ENCODE measurements around the gene ITSN1.
A peak's percentile ranks its signal among the peaks of the same experiment; 100 is the strongest.
"Not testable (repeated sequence)": the region's sequence is repeated elsewhere in the genome, so short reads cannot be mapped to it uniquely, and the experiment has no call there.

The ITSN1 gene

DNA sequence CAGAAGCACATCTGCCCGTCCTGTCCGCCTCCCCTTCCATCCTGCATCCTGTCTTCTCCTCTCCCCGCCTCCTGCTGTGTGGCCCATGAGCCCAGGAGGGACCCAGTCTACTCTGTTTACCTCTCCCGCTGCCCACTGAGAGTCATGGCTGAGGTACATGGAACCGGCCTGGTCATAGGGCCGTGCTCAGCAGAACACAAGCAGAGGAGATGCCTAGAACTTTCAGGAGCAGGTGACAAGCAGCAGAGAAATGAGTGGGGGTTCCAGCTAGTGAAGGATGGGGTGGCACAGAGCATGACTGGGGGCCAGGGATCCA, 202.5 kb downstream of the ITSN1 start:
- no peak for DNase-seq

DNA sequence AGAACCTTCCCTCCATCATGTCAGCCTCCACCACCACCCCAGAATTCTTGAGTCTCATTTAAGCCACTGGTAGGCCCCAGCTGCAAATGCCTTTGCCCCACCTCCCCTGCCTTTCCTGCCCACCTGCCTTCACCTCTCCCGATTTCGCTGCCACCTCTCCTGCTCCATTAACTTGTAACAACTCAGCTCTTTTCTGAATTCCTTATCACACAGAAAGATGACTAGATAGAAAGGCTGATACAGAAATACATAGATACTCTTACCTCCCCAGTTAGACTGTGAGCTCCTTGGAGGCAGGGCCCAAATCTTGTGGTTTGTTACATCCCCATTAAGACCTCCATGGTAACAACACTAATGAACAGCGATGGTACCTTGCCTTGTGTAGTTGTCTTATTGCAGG, 203.8 kb downstream of the ITSN1 start:
- DNase-seq: no peak

DNA sequence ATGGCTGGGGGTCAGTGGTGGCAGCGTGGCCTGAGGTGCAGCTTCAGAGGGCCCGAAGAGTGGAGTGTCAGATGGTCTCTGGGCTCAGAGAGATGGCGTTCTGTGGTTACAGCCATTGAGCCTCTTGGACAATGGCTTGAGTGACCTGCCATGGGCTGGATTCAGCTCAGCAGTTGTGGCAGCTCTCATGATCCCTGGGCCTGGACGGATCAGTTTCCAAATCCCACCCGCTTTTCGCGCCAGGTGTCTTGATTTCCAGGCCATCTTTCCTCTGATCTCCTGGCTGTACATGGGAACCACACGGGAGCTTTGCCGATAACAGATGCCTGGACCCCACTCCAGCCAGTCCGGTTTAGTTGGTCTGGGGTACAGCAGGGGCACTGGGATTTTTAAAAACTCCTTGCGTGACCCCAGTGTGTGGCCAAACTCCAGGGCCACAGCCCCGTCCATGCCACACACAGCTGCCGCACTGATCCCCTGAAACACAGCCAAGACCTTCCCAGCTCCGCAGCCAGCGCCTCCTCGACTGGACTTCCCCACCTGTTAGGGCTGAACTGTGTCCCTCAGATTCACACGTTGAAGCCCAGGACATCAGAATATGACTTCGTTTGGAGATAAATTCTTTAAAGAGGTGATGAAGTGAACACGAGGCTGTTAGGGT, 205.4 kb downstream of the ITSN1 start:
- DNase-seq: no peak

DNA sequence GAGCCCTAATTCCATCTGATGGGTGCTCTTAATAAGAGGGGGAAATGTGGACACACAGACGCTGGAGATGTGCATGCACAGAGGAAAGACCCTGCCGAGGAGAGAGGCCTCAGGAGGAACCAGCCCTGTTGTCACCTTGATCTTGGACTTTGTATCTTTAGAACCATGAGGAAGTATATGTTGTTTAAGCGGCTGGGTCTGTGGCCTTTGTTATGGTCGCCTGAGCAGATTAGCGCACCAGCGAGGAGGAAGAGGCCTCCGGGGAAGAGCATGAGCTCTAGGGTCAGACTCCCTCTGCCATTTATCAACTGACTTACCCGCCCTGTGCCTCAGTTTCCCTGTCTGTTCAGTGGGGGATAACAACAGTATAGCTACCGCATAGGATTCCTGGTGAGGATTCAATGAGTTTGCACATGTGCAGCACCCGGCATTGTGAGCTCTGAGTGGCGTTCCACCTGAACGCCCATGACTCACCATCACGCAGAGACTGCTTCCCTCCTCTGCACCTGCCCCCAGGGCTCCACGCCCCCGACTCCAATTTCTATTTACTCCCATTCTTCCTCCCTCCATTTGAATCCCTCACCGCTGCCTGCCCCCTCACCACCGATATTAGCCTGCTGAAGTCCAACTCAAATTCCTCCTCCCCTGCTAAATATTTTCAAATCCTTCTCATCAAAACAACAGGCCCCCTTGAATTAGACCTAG, 206.1 kb downstream of the ITSN1 start:
- DNase-seq: no peak

DNA sequence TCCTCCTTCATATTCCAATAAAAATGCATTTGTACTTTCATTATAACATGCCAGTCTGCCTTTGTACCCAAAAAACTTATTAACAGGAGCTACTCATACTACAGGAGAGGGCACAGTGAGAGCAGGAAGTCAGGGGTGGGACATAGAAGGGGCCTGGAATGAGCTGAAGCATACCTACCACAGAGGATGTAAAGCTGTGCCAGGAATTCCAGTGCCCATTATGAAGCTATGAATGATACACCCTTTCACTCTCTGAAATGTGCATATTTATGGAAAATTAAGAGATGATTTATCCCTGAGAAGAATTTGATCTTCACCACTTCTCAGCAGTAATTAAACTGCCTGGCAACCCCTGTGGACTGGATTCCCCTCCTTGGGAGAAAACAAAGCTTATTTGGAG, 207.5 kb downstream of the ITSN1 start:
- DNase-seq: no peak

DNA sequence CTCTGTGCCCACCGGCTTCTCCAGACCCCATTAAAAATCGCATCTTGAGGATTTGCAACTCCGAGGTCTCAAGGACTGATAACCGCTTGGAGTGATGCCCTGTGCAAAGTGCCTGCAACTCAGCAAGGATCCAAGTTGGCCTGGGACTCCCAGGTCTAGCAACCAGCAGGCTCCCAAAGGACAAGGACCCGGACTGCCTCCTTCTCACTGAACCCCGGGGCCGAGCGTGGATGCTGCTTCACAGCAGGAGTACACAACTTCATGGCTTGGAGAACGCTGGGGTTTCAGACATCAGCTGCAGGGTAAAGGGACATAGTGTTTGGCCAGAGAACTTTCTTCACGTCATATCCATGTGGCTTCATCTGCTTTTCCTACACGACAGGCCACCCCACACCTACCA, 208.1 kb downstream of the ITSN1 start:
- no peak for DNase-seq

DNA sequence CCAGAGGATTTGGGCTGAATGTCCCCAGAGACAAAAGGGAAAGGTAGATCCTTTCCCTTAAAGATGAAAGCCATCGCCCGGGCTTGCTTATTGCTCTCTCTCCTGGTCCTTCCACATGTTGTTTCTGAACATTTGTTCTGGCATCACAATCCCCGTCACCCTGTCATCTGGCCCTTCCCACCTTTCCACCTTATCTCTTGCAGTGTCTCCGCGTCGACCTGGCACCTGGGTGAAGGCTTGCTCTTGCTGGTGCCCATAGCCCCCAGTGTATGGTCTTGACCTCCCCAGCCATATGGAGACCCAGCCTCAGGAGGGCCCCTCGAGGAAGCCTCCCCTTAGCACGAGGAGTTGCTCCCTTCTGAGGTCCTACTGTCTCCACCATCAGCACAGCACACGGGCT, 208.7 kb downstream of the ITSN1 start:
- no peak for DNase-seq

DNA sequence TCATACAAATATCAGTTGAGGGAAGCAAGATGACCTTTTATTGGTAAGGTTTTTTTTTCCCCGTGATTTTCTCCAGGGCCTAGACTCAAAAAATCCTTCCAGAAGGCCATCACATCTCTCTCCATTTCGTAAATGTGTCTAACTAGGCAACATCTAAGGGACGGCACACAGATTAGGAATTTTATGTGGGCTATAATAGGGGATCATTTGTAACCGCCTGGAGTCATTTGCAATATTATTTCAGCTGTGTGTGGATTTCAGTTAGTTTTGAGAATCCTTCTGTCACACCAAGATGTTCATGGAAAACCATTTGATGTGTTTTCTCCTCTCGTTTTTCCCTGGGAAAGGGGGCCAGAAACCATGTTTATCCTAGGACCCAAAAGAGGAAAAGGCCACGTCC, 210.2 kb downstream of the ITSN1 start:
- DNase-seq: no peak

DNA sequence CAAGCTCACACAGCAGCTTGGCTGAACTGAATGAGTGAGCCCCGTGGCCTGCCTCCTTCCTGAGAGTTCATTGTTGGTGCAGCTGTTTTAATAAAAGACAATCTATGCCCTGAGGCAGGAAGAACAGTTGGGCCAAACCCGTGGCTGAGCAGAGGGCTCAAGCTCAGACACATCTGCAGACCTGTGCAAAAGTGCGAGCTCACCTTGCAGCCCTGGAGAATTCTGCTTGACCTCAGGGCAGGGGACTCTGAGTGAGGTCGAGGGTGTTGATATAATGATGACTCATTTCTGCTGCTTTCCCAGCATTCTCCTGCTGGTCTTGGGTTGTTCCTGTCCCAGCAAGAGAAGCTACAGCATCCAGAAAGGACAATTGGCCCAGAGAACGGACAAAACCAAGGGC, 212.3 kb downstream of the ITSN1 start:
- DNase-seq: no peak

DNA sequence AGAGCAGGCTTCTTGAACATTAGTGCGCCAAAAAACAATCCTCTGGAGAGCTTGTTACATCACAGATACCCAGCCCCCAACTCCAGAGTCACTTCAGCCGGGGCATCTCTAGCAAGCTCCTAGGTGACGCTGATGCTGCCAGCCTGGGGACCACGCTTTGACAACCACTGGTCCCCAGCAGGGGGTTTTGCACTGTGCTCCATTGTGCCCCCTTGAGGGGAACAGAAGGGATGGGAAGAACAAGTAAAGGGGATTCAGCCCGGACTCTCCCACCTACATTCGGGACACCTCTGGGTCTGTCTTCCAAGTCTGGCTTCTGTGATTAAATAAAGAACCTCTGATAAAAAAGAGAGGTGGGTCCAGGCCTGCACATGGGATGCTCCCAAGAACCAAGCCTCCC, 212.9 kb downstream of the ITSN1 start:
- peak in 1 of 2 experiments; percentile 21 for DNase-seq

DNA sequence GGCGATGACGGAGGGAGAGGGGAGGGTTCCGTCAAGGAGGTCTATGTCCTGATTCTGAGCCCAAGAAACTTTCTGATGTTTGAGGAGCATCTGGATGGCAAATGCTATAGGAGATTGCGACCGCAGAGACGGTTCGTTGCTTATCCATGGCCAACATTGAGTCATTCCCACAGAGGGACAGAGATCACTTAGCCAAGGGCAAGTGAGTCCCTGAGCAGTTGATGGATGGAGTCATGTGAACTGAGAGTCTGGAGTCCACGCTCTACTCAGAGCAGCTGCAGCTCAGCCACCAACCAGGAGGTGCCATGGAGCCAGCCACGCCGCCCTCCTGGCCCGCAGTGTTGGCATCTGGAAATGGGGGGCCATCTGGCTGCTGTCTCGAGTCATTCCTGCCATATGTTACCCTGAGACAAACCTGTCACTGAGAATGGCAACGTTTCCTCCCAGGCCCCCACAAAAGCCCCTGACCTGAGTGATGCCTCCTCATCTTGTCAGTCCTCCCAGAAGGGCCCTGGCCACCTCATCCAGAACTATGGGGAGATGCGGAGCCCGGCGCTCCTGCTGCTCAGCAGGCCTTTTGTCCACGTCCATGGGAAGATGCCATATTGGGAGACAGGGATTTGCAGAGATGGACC, 214.7 kb downstream of the ITSN1 start:
- DNase-seq: no peak

DNA sequence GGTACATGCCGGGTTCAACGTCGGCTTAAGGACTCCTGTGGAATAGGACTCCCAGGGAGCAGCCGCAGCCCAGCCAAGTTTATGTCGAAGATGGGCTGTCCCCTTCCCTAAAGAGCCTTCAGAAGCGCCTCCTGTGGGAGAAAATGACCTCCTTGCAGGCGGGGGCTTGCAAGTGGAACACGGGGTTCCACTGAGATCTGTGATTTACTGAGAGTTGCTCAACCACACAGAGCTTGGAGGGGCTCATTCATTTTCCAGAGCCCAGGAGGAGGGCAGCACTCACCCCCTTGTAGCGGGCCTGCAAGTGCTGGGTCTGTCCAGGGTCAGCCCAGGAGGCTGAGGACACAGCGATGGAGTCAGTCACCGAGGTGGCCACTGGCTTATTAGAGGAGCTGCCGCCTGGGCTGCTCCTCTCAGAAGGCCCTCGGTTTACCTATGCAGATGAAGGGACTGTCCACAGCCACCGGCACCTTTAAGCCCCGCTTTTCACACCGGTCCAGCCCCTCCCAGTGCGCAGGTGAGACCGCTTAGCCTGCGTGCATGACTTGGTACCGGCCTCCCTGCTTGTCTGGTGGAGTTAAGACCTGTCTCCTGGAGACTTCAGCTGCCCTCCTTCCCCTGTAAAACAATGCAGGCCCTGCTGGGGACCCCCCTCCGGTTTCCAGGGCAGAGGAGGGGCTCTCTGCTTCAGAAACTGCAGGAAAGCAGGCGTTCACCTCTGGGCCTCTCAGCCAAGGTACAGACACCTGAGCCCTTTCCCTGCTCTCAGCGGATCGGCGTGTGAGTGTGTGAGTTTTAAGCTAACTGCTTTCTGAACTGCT, 215.8 kb downstream of the ITSN1 start:
- no peak for DNase-seq

DNA sequence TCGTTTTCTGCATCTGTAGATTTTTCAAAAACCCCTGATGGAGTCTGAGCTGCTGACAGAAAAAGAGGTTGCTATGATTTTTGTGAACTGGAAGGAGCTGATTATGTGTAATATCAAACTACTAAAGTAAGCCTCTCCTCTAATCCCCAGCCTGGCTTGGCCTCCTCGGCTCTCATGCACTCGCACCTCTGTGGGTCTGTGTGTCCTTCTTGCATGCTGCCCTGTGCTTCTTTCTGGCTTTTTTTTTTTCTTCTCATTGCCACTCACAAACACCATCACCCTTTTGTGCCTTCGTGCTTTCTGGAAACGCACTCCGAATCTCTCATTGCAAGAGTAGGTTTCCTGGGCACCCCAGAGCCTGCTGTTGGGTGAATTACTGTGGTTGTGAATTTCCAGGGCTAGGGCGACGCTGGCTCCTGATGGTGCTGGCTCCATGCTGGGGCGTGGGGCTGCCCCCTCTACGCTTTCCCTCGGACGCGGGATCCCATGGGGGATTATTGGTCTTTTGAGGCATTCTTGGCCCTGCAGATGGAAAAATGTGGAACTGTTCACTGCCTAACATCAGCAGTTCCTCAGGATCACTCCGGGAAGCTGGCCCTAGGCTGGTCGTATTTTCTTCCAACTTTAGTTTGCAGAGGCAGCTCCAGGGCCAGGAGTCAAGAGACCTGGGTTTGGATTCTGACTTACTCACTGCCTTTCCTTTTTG, 216.5 kb downstream of the ITSN1 start:
- DNase-seq: no peak

DNA sequence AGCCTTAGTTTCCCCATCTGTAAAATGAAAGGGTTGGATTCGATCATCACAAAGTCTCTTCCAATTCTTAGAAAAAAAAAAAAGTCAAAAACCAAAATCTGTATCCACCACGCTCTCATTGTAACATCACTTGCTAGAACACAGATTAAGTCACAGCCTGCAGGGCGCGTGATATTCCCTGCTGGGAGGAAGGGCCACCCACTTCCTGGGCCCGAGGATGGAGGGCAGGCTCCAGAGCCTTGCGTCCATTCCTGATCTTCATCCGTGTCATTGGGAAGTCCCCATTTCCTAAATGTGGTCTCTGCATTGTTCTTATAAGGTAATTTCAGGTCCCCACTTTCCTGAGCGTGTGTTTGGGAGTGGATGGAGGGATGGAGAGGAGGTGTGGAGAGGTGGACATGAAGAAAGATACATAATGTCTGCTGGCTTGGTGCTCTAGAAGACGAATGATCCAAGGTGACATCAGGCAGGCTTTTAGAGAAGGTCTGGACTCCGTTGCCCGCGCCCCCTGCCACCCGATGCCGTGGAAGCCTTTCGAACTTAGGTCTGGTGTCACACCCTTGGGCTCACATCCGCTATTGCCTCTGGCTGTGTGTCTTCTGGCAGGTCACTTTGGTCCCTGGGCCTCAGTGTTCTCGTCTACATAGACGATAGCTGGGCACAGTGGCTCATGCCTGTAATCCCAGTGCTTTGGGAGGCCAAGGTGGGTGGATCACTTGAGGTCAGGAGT, 217.2 kb downstream of the ITSN1 start:
- no peak for DNase-seq

DNA sequence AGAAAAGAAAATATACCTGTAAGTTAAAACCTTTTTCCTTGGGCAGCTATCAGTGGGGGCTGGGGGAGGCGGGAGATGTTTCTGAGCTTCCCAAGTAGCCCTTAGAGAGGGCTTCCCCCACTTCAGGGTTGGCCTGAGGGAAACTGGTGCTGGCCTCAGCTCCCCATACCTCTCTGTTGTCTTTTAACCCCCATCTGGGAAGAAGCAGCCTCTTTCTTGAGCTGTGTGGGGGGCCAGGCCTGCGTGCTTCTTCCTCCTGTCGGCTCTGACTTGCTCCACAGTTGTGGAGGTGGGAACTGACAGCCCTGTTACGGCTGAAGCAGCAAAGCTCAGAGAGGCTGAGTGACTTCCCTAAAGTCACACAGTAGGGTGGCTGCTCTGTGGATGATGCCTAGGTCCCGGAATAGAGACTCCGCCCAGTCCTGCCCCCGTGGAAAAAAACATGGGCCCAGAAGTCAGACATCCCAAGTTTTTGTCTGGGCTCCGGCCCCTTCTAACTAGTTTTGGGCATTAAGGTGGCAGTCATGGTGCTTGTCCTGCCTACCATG, 218.1 kb downstream of the ITSN1 start:
- DNase-seq: no peak

DNA sequence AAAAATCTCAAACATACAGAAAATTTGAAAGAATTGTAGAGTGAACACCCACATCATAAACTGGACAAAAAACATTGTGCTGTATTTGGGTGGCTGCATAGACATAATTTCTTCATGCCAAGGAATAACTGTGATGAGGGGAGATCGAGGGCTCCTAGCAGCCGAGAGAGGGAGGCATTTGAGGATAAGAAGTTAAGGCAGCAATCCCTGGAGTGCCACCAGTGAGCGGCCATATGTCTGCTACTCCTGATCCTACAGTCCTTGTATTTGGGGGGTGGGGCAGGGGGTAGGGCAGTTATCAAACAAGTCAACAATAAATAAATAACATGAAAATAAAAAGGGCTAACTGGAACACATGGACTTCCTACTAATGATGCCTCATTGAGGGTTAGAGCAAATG, 218.8 kb downstream of the ITSN1 start:
- DNase-seq: no peak

DNA sequence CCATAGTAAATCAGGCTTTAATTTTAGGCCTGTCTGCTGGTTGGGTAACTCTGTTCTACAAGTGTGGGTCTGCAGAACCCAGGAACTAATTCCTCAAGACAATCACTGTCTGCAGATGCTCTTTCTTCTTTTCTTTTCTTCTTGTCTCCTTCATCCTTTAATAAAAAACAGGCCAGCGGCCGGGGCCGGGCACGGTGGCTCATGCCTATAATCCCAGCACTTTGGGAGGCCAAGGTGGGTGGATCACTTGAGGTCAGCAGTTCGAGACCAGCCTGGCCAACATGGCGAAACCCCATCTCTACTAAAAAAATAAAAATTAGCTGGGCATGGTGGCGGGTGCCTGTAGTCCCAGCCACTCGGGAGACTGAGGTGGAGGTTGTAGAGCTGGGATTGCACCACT, 220.9 kb downstream of the ITSN1 start:
- DNase-seq: not testable (repeated sequence)

DNA sequence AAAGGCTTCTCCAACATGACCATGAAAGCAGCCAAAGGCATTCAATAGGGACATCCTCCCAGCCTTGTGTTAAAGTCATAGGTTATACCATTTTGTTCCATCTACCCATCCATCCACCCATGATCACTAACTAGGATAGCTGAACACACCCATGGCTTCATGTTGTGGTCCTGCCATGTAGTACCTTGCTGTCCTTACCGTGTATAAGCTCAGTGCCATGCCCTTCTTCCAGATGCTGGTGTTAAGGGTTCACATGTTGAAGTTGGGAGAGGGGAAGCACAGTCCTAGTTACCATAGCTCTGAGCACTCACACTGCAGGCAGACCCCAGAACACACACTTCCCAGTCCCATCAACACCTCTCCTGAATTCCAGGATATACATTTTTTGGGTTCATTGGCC, 221.8 kb downstream of the ITSN1 start:
- DNase-seq: no peak

DNA sequence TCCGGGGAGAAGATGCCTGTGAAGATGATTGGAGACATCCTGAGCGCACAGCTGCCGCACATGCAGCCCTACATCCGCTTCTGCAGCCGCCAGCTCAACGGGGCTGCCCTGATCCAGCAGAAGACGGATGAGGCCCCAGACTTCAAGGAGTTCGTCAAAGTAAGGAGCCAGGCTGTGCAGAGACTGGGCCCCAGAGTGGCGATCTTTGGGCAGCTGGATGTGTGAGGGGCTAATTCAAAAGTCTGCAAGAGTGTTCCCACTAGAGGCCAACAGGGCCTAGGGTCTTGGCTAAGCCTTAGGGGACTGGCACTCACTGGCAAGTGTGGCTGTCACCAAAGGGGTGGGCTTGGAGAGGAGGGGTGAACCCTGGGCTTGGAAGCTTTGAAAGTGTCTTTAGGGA, 222.9 kb downstream of the ITSN1 start:
- DNase-seq: no peak

DNA sequence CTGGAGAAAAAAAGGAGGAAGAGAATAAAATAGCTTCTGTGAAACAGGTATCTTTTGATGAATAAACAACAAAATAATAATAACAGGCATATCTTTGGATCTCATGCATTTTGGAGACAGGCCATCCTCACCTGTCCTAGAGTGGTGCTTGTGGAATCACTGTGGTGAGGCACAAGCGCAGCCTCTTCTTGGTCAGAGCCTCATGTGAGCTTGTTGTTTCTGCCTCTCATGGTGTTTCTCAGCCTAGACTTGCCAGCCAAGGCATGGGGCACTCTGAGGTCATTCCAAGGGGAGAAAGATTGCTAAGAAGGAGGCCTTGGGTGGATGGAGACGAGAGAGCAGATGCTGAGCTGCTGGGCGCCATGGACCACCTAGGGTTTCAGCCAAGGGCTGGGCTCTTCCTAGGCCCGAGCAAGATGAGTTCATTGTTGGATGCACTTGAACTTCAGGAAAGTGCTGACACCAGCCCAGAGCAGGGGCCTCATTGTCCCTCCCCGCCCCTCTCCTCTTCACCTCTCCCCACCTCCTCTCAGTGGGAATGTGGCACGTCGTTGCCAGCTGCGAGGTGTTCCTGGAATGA, 223.8 kb downstream of the ITSN1 start:
- DNase-seq: no peak

DNA sequence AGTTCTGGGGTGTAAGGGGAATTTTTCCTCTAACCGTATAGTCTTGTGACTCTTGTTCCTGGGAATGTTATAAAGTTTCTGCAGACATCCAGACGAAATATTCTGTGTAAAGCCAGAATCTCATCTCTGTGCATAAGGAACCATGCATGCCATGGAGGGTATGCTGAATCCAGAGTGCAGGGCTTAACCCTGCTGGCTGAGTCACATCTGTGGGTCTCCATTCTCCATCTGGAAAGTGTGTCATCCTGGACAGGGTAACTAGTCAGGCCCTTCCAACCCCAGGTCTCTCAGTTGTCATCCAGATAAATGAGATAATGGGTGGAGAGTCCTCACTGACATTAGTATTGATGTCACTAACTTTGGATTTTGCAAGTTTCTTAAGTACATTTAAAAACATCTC, 224.5 kb downstream of the ITSN1 start:
- DNase-seq: no peak

DNA sequence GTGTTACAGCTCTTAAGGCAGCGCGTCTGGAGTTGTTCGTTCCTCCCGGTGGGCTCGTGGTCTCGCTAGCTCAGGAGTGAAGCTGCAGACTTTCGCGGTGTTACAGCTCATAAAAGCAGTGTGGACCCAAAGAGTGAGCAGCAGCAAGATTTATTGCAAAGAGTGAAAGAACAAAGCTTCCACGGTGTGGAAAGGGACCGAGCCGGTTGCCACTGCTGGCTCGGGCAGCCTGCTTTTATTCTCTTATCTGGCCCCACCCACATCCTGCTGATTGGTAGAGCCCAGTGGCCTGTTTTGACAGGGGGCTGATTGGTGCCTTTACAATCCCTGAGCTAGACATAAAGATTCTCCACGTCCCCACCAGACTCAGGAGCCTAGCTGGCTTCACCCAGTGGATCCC, 225.6 kb downstream of the ITSN1 start:
- DNase-seq: not testable (repeated sequence)

Measured in activated T-cell treated with anti-CD3 and anti-CD28 coated beads, Interleukin-2, amount 50 U/mL, for 48 hours (primary cell).